K562 treated with DMSO at 1 percent for 48 hours (cell line): ENCODE results near the gene MTX3. TPM values are rescaled to one million over a fixed set of nuclear protein-coding genes. Genes with fewer than 3 reads are reported as not detected.

Experiments
- total RNA-seq: library from RNA; unstranded; fragments of 300-600 nt; gene quantifications from 2 replicates; pipeline ENCODE4 v1.2.3, GENCODE V29; 2022; ENCODE audit warnings: low replicate concordance; ENCODE audit errors: extremely low read depth

The MTX3 gene
- not detected in 2 replicates for total RNA-seq

GRCh38 chr5:79990598-79991507, at the start of gene MTX3:
MTX3 (minus strand) TSS chr5:79991262; CDS start chr5:79991238, 24 bp downstream.

GRCh38 chr5:80034962-80035821, 44.1 kb upstream of the MTX3 start, which contains the start of gene THBS4:
THBS4 (plus strand) TSS chr5:80035348; CDS start chr5:80035538, 190 bp downstream.

Other genes starting within 250 kb of the MTX3 start
- gene THBS4, start 44.1 kb upstream of the MTX3 start, total RNA-seq = not detected in 2 replicates